HG02571 (cell line): ENCODE data around the gene SLC25A1.

ENCODE experiments used
- ATAC-seq: cut with Tn5 transposase; IDR thresholded peaks from one replicate; pipeline ENCODE4 v1.9.1; 2021; ENCODE audit warnings: mild to moderate bottlenecking, moderate library complexity; ENCODE audit not compliant: unreplicated experiment

The SLC25A1 gene

DNA sequence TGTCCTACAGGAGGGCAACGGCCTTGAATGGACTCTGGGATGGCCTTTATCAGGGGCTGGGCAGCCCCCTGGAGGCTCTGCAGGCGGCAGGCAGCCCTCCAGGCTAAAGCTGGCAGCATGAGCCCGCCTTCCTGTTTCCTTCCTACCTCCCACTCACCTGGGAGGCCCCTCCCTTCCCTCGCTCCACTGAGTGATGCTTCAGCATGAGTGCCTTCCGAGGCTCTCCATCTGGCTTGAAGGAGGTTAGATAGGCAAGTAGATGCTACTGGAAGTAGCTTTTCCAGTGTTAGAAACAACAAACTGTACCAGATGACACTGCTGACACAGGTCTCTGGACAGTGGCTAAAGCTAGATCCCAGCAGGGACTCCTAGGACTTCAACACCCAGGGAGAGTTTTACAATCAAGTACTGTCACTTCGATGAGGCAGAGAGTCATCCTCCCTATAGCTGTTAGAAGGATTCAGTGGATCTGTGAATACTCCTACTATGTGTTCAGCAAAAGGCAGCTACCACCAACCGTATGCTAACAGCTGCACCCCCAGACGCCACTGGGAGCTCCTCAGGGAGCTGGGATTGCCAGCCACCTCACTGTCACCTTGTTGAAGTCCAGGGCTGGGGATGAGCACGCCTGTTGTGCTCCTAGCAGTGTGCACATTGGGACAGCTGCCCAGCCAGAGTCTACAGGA lies 4.1 kb upstream of the SLC25A1 start:
- no peak for ATAC-seq

DNA sequence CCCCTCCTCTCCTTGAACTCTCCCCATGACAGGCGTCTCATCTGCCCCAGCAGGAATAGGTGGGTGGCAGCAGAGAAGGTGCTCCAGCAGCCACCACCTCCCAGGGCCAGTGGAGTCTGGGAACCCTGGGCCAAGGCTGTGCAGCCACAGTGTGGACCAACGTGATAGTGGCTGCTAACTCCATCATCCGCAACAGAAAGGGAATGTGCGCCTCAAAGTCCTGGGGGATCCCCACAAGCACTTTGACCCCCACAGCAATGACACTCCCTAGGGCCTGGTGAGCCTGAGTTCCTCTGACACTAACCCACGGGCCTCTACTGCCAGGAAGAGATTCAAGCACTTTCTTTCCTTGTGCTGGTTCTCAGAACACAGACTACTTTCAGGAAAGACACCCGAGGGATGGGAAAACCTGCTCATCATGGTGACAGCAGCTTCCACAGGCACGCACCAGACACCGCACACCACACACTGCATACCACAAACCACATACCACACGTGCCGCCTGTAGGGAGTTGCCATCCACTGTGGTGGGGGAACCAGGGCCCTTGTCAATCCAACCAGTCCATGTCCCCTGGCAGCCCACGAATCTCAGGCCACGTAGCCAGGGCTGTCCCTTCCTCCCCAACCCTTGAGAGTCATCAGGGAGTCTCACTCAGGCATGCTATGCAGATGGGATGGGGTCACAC lies 3.4 kb upstream of the SLC25A1 start:
- ATAC-seq, result no peak

DNA sequence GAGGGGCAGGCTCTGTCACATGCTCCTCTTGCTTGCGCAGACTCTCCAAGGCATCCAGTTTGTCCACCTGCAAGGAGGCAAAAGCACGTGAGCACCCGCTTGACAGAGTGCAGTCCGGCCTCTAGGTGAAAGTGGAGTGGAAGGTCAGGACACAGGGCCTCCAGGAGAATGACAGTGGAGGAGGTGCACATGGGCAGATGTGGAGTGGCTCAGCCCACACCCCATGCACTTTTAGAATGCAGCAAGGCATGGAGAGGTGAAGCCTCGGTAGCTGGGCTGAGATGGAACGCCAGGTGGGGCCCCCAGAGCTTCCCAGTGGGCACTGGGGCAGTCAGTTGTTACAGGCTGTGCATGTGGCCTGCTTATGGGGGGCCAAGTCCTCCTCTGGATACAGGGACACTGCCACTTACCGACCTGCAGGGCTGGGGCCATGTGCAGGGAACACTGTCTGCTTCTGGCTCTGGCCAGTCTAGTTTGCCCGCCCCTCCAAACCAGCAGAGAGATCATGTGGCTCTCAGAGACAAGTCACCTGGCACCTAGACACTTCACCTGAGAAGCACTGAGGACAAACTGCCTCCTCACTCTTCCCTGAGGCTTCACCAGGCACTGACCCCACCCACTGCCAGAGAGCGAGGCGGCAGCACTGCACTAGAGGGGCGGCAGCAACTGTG lies 2.3 kb upstream of the SLC25A1 start:
- no peak for ATAC-seq

DNA sequence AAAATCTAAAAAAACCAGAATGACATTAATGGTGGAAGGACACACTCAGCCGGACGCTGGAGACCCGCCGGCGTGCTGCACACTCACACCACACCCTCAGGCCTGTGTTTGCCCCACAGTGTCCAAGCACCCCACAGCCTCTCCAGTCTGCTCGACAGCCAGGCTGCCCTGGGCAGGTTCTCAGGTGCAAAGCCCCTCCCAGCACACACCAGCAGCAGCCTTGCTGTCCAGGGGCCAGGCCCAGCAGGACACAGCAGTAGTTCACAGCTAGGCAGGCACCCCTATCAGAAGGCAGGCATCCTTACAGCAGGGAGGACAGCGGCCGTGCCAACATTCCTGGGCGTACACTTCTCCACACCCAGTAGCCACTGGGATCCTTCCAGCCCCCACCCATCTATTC lies 1.7 kb upstream of the SLC25A1 start:
- ATAC-seq, result no peak

DNA sequence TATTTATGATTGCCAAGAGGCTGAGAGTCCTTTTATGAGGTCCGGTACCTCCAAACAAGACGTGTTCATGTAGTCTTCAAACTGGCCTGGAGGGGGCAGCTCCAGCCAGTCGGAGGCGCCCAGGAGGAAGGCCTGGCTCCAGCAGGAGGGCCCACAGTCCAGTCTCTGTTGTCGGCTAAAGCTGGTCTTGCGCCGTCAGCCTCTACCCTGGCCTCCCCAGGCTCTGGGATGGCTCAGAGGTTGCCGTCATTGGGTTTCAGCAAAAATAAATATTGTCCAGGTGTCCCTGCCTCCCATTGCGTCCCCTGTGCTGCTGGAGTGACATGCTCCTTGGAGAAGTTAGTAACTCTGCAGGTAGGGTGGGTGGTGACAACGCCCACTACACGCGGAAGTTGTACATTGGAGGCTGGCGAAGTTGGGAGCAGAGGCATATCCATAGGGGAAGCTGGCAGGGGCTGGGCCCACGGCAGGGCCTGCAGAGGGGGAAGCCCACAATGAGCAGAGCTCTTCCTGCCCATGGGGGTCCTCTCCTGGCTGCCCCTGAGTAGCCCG lies 1.0 kb upstream of the SLC25A1 start:
- no peak for ATAC-seq

DNA sequence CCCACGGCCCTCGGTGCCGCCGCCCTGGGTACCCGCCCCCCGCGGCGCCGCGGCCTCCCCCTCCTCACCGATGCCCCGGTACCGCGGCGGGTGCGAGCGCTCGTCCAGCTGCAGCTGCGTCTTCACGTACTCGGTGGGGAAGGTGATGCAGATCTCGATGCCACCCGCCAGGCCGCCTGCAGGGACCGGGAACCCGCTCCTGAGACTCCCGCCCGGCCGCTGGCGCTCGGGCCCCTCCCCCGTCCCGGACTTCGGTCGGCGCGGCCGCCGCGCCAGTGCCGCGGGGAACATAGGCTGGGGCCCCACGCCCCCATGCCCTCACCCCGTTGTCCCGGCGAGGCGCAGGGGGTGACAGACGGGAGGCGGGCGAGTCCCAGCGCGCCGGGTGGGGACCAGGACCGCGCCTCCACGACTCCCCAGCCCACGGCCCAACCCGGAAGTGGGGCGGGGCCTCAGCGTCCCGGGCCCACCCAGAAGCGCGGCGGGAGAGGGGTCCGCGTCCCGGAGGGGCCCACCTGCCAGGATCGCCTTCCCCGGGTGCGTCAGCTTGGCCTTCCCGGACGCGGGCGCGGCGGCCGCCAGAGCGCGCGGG lies 375 bp downstream of the SLC25A1 start:
- ATAC-seq, result peak; percentile 26

DNA sequence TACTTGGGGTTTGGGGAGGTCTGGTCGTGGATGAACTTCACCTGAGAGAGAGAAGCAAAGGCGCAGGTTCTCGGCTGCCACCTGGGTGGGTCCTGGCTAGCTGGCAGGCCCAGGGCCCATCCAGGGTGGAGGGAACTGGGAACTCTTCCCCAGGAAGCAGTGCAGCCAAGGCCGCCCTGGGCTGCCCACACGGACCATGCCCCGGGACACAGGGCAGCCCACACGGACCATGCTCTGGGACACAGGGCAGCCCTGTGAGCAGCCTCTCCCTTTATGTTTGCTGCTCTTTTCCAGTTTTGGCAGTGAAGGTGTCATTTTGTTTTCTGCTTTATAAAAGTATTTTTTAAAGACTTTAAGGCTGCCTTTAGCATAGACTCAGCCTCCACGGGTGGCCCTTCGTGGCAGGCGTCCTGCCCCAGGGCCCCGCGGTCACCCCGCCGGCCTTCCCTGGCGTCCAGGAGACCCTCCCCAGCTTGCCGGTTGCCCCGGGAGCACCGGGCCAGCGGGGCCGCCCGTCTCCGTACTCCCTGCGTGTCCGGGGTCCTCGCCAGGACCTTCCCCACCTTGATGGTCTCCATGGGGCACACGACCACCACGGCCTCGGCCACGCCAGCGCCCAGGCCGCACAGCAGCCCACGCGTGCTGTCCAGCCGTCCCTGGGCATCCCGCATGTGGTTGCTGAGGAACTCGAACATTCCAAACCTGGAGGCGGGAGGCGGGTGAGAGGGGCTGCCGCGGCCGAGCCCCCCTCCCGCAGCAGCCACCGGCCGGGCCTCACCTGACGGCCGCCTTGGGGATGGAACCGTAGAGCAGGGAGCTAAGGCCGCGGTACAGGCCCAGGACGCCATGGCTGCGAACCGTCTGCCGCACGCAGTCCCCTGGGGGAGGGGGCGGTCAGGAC lies 1.1 kb downstream of the SLC25A1 start:
- no peak for ATAC-seq

DNA sequence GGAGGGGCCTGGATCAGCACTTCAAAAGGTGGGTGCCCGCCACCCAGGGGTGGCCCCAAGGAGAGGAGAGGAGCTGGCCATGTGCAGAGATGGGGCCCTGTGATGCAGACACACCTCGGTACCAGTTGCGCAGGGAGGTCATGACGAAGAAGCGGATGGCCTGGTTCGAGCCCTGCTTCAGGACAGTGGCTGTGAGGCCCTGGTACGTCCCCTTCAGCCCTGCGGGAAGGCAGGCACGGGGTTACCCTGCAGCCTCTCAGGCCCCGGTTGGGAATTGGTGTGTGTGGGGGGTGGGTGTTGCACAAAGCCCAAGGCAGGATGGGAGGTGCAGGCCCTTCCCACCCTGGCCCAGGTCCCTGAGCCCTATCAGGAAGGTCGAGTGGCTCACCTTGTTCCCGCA lies 1.8 kb downstream of the SLC25A1 start:
- no peak for ATAC-seq

DNA sequence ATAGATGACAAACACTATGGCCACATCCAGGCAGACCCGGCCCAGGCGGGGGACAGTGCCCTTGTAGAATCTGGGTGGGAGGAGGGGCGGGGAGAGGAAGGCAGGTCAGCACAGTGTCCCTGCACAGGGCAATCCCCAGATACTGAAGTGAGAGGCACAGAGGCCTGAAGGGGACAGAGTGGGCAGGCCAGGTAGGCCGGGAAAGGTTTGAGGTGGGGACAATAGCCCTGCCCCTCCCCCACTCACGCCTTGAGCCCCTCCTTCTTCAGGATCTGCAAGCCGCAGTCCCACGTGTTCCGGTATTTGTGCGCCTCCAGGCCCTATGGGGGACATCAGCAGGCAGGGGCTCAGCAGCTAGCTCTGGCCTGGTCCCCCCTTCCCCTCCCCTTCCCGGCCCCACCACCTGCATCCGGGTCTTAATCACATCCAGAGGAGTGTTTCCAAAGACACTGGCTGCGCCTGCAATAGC lies 2.3 kb downstream of the SLC25A1 start:
- no peak for ATAC-seq

DNA sequence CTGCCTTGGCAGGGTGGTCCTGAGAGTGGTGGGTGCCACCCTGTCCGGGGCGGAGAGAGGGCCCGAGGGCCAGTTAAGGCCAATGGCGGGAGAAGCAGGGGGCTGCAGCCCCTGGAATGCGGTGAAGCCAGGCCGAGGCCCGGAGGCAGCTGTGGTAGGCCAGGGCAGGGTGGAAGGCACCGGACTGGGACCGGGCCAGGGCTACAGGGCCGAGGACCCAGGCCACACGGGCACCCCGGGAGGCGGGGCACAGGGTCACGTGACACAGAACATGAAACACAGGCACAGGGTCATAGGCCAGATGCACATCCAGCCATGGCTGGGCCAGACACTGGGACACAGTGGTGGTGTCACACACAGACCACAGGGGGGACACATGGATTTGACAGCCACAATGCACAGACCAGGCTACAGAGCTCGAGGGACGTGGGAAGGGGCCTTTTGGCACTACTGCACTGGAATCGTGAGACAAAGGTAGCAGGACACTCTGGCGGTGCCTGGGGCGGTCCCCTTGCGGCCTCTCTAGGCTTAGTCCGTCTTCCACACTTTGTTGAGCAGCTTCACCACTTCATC lies 2.8 kb downstream of the SLC25A1 start:
- ATAC-seq, result no peak

DNA sequence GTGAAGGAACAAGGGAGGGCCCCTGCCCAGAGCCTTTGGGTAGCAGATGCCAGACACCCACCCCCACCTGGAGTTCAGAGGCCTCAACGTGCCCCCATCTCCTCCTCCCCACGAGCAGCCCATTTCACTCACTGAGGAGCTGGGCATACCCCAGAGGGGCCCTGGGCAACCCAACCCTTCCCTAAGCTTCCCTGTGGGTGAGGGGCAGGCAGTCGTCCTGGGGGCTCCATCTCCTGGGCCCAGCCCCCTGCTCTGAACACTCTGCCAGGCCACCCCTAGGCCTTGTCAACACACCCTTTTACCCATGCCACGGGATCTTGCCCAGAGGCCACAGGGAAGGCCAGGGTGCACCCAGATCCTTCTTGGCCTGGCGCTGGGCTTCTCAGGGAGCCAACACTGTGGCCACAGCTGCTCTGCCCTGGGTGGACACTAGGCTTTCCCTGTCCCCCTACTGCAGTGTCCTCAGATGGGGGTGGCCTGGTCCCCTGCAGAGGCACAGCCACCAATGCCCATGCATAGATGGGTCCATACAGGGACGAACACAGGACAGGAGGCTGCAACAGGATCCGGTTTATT lies 3.4 kb downstream of the SLC25A1 start:
- ATAC-seq, result no peak

DNA sequence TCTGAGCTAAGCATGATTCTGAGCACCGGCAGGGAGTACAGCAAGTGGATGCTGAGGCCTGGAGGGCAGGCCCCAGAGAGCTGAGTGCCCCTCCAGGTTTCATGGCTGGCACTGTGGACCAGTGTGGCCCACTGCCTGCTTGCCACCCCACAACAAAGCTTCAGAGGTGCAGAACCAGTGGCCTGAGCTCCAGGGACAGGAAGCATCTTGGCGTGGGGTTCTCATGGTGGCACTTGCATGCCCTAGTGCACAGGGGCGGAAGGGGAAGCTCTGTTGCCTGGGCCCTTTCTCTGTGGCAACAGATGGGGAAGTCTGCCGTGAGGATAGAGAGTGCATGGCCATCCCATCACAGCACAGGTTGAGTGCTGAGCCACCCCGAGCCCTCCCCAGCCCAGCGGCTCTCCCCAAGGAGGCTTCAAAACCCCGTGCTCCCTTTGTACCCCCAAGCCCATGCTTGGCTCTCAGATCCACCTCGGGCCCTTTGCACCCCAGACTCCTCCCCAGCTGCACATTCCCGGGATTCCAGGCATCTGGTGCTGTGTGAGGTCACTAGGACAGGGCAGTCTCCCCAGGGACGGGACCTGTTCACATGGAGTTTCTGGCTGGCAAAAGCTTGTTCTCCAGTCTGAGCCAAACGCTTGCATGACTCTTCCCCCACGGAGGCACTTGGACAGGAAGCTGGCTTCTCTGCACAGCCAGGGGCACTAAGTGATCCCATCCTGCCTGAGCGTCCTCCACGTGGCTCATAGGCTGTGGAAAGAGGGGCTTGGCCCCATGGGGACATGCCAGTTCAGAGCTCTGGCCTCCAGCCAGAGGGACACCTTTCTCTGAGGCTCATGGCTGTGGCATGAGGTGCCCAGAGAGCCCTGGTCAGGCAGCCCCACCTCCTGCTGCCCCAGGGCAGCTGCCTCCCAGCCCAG lies 4.2 kb downstream of the SLC25A1 start:
- no peak for ATAC-seq

DNA sequence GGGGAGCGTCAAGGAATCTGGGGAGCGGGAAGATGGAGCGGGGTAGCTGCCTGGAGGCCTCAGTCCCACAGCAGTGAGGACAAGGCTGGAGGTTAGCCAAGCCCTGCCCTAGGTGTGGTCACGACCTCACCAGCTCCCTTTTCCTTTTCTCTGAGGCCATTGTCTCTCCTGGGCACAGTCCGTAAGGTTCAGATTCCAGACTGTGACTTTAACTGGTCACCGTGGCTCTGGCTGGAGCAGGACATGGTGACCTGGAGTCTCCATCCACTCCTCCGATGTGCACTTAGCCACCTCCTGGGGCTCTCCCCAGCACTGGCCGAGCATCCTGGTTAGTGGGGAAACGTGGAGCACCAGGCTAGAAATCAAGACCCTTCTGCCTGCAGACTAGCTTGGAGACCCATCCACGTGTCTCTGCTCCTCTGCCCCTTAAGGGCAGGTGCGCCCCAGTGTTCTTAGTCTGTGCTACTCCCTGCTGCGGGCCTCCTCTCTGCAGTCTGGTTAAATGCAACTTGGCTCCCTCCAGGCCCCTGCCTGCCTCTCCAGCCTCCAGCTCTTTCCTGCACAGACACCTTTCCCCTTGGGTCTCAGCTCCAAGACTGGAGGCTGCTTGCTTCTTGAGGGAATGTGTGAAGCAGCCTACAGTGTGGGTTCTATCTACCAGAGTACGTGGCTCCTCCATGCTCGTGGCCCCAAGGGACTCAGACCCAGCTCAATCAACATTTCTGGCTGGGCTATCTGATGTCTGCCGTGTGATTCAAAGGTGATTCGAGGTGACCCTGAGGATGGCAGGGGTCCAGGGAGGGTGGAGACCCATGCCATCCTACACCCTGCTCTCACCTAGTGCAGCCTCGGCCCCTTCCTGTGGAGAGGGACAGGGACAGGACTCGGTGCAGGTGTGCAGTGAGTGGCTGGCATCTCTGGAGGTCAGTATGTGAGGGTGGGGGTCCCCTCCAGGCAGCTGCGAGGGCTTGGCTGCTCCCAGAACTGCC lies 5.2 kb downstream of the SLC25A1 start:
- ATAC-seq, result no peak

DNA sequence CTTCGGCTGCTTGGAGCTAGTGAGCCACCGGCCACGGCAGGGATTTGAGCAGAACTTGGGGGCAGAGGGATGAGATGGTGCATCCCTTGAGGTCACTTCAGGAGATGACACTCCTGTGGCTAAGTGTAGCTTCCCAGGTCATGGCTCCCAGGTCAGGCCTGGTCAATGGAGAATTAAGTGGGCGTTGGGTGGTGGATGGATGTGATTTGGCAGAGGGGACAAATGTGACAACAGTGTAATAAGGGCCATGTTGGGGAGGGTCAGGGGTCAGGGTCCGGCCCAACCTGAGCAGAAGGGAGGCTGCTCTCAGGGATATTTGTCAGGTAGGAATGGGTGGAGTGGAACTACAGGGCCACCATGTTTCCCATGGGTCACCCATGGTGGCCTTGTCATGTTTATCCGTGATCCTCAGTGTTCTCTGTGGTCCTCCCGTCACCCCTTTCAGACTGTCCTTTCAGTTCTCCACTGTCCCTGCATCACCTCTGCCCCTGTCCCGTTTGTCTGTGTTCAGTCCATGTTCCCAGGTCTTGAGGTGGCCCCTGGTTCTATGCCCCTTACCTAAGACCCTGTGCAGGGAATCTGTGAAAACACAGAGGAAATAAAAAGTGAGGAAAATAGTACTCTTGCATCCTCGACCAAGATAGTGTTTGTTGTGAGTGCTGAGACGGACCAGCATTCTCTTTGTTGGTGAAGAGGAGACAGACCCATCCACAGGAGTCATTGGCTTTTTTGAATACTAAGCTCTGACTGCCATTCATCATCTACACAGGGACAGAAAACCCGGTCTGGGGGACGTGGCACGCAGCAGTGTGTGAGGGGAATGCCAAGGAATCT lies 6.1 kb downstream of the SLC25A1 start:
- ATAC-seq, result no peak

DNA sequence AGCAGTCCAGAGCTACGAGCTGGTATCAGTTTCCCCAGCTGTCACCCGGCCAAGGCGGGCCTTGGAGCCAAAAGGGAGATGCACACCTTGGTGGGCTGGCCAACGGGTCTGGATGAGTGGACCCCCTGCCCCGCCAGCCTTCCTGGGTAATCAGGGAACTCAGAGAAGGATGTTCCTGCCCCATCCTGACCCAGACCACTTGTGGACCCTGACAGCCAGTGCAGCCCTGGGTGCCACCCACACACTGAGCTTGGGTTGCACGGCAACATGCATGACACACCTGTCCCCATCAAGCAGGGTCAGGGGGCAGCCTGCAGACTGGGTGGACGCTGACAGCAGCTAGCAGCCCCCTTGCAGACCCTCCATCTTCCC lies 8.6 kb downstream of the SLC25A1 start:
- no peak for ATAC-seq
